HG02852 (cell line): ENCODE results near the gene PFKP.

ENCODE experiments used
- ATAC-seq: cut with Tn5 transposase; IDR thresholded peaks from one replicate; pipeline ENCODE4 v1.9.1; 2021; ENCODE audit warnings: mild to moderate bottlenecking, moderate library complexity; ENCODE audit not compliant: unreplicated experiment

The PFKP gene

DNA sequence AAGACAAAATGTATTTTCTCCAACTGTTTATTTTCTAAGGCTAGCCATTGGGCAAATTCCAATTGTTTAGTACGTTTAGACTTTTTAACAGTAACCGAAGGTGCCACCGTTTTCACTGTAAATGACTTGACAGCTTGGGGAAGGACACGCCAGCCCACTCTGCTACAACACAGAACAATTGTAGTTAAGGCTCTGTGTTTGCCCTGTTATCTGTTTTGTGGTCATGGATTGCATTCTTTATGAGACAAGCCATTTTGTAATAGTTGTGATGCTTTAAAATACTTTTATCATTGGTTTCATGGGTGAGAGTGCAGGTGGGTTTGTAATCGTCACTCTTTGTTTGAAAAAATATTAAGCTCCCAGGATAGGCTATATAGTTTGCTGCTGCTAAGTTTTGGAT lies 111.8 kb downstream of the PFKP start:
- ATAC-seq = no peak

DNA sequence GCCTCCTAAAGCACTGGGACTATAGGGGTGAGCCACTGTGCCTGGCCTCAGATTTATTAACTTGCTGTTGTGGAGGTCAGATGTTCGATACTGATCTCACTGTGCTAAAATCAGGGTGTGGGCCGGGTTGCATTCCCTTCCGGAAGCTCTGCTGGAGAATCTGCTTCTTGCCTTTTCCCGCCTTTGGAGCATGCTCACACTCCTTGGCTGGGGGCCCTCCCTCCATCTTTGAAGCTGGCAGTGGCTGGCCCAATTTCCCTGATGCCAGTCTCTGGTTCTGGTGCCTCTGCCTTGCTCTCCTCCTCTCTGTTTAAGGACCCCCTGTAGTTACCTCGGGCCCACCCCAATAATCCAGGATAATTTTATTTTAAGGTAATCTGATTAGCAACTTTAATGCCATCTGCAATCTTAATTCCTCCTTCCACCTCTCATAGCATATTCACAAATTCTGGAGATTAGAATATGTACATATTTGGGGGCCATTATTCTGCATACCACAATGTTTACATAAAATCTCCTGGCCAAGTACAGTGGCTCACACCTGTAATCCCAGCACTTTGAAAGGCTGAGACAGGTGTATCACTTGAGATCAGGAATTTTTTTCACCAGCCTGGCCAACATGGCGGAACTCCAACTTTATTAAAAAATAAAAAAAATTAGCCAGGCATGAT lies 113.1 kb downstream of the PFKP start:
- ATAC-seq = no peak

GRCh38 chr10:3185386-3185785 lies 118.0 kb downstream of the PFKP start:
- ATAC-seq = no peak

- ATAC-seq = no peak
Observed at GRCh38 chr10:3186368-3186767, 119.0 kb downstream of the PFKP start.
